Testis (tissue), 3 donors: Measurements from ENCODE around the gene DPP10. TPM values are rescaled to one million over a fixed set of nuclear protein-coding genes. Genes with fewer than 3 reads are reported as not detected.

ENCODE experiments used
- DNase-seq: peaks from one replicate; pipeline ENCODE4 v3.0.0-alpha.2; 2019
- H3K27ac ChIP-seq, 2 donors: fragments of 200-600 bp; sonication (generic); one replicate each; pipeline ENCODE4 v1.5.1; 2019
- H3K27me3 ChIP-seq: fragments of 200-600 bp; sonication (generic); one replicate; pipeline ENCODE4 v1.5.1; 2019
- H3K36me3 ChIP-seq: fragments of 200-600 bp; sonication (generic); one replicate; pipeline ENCODE4 v1.5.1; 2017; ENCODE audit warnings: low read depth; ENCODE audit errors: missing control alignments
- H3K4me1 ChIP-seq: fragments of 200-600 bp; sonication (generic); one replicate; pipeline ENCODE4 v1.5.1; 2019
- H3K4me3 ChIP-seq, 2 donors: fragments of 200-600 bp; sonication (generic); one replicate each; pipeline ENCODE4 v1.5.1; 2017 to 2019
- H3K9me3 ChIP-seq: fragments of 200-600 bp; sonication (generic); one replicate; pipeline ENCODE4 v1.5.1; 2017
- POLR2A ChIP-seq: fragments of 450-650 bp; IDR thresholded peaks from one replicate; pipeline ENCODE4 v1.6.1; 2017; ENCODE audit warnings: antibody characterized with exemption, mild to moderate bottlenecking, moderate library complexity
- WGBS, 2 donors: methylation state at CpG; one replicate each; pipeline ENCODE4 v1.1.5; 2018; 5-methylcytosine and 5-hydroxymethylcytosine counted together
- intact Hi-C: fragments of 100-400 bp; cut with DNase I; formaldehyde crosslinking; loops from one replicate; pipeline ENCODE4 v1.15.1; 2023; ENCODE audit warnings: low total_unique reads
- polyA plus RNA-seq: library from polyadenylated mRNA; stranded (reverse); fragments of 350-450 nt; fragmentation: Illumina TruSeq; extraction: RNeasy Lipid Tissue Mini Kit (QIAGEN cat#74804); gene quantifications from one replicate; pipeline ENCODE4 v1.2.3, GENCODE V29; 2014; ENCODE audit warnings: low read depth, low replicate concordance; ENCODE audit not compliant: insufficient read depth
- total RNA-seq, 2 donors: library from RNA; depleted of rRNA; stranded (reverse); fragments of >200 nt; gene quantifications; one replicate each; pipeline ENCODE4 v1.2.3, GENCODE V29; 2016
- TF ChIP-seq, protein P1 (sequence below), 3 experiments: fragments of 450-650 bp in 2 of 3; fragments of 200-600 bp in 1 of 3; sonication (generic) in 1 of 3; IDR thresholded peaks; one replicate each; pipeline ENCODE4 v1.5.1; 2016 to 2019; ENCODE audit warnings: antibody characterized with exemption in 3 of 3, mild to moderate bottlenecking in 2 of 3, moderate library complexity in 1 of 3

The DPP10 gene
- total and polyA plus RNA-seq, 3 donors from 2014 or later, result 1.7 to 6.7 (median 6.7) TPM

DNA sequence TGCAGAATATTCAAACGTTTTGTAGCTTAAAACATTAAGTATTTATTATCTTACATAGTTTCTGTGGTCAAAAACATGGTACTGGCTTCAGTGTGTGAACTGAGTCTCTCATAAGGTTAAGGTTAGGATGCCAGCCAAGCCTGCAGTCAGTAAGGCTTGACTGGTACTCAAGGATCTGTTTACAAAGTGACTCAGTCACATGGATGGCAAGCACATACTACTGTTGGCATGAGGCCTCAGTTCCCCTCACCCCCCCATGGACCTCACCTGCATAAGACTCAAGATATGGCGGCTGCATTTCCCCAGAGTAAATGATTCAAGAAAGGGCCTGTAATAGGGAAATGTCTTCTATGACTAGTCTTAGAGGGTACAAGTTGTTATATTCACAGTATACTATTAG is 1167.5 kb downstream of the DPP10 start:
- Histone ChIP-seq H3K36me3 (no peaks in the 10 kb centered on the region), H3K4me3 (no peak overlapping the region), H3K4me1 (no peaks in the 10 kb centered on the region), H3K9me3 (no peaks in the 10 kb centered on the region), H3K27me3 (no peaks in the 10 kb centered on the region), H3K27ac (no peak overlapping the region)
- intact Hi-C loops, result no loop called here
- no peak for TF ChIP-seq POLR2A
- TF ChIP-seq, protein P1, sequence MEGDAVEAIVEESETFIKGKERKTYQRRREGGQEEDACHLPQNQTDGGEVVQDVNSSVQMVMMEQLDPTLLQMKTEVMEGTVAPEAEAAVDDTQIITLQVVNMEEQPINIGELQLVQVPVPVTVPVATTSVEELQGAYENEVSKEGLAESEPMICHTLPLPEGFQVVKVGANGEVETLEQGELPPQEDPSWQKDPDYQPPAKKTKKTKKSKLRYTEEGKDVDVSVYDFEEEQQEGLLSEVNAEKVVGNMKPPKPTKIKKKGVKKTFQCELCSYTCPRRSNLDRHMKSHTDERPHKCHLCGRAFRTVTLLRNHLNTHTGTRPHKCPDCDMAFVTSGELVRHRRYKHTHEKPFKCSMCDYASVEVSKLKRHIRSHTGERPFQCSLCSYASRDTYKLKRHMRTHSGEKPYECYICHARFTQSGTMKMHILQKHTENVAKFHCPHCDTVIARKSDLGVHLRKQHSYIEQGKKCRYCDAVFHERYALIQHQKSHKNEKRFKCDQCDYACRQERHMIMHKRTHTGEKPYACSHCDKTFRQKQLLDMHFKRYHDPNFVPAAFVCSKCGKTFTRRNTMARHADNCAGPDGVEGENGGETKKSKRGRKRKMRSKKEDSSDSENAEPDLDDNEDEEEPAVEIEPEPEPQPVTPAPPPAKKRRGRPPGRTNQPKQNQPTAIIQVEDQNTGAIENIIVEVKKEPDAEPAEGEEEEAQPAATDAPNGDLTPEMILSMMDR (IDR thresholded peaks at IDR 0.05), result no peak
- DNase-seq, result no peak
- WGBS, 2 donors, result 66 to 76% methylated on average over 2 of the region's 2 CpGs

DNA sequence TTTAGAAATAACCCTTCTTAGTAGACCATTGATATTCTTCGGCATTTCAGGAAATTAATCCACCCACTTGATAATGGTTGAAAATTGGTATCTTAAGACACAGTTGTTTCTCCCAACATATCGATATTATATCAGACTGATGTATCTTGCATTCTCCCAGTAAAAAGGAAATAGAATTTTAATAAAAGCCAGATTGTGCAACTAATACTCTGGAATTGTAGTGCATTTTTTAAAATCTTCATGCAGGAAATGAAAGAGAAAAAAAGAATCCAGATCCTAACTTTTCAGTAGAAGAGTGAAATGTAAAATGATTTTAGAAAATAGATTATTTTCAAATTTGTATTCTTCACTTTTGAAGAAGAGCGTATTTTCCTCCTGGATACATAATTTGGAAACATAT is 1168.4 kb downstream of the DPP10 start:
- Histone ChIP-seq H3K9me3 (no peaks in the 10 kb centered on the region), H3K27ac (no peak overlapping the region), H3K4me3 (no peak overlapping the region), H3K27me3 (no peaks in the 10 kb centered on the region), H3K4me1 (no peaks in the 10 kb centered on the region), H3K36me3 (no peaks in the 10 kb centered on the region)
- no peak for TF ChIP-seq POLR2A
- TF ChIP-seq, protein P1 (IDR thresholded peaks at IDR 0.05), result no peak
- DNase-seq, result no peak
- 92 to 97% methylated on average over 3 of the region's 3 CpGs for WGBS, 2 donors
- intact Hi-C loops, result no loop called here

DNA sequence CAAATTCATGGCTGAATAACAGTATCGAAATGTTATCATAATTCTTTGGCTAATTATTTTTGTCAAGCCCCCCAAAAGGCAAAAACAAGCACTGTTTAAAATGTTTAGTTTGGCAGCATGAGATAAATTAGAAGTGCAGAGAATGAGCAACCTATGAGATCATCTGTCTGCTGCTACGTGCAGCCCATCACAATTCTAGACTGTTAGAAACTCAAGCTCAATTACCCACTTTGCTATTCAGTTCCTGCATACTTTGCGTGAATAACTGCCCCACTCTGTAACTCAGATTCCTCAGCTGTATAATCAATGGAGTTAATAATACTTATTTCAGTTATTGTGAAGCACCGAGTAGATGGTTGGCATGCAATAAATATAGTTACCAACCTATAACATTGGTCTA is 1181.9 kb downstream of the DPP10 start:
- no peaks in the 10 kb centered on the region for H3K4me1 ChIP-seq

DNA sequence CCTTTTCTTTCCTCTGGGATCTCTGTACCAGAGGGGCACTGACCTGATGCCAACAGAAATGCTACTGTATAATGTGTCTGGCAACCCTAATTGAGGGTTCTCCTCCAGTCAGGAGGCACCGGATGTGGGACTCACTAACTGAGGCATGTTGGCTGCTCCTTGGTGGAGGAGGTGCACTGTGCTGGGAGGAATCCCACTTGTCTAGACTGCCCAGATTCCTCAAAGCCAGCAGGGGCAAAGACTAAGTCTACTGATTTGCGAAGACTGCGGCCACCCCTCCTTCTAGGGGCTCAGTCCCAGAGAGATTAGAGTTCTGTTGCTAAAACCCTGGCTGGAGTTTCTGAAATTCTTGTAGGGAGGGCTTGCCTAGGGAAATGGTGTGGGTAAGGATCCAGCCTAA is 1192.1 kb downstream of the DPP10 start:
- Histone ChIP-seq H3K9me3 (no peaks in the 10 kb centered on the region), H3K4me1 (no peaks in the 10 kb centered on the region), H3K36me3 (no peaks in the 10 kb centered on the region), H3K27me3 (no peaks in the 10 kb centered on the region), H3K4me3 (no peak overlapping the region), H3K27ac (no peak overlapping the region)
- intact Hi-C loops, result no loop called here
- DNase-seq, result no peak
- WGBS, 2 donors, result 89 to 100% methylated on average over 1 to 3 of the region's 3 CpGs
- no peak for TF ChIP-seq POLR2A

More for the DNA sequence above, 1181.9 kb downstream of the DPP10 start:
- Histone ChIP-seq H3K36me3 (no peaks in the 10 kb centered on the region), H3K4me3 (no peak overlapping the region), H3K27me3 (no peaks in the 10 kb centered on the region), H3K9me3 (no peaks in the 10 kb centered on the region), H3K27ac (no peak overlapping the region)
- intact Hi-C loops, result no loop called here
- 56 to 57% methylated on average over 4 of the region's 4 CpGs for WGBS, 2 donors
- no peak for TF ChIP-seq POLR2A
- TF ChIP-seq, protein P1 (IDR thresholded peaks at IDR 0.05), result no peak
- no peak for DNase-seq

DNA sequence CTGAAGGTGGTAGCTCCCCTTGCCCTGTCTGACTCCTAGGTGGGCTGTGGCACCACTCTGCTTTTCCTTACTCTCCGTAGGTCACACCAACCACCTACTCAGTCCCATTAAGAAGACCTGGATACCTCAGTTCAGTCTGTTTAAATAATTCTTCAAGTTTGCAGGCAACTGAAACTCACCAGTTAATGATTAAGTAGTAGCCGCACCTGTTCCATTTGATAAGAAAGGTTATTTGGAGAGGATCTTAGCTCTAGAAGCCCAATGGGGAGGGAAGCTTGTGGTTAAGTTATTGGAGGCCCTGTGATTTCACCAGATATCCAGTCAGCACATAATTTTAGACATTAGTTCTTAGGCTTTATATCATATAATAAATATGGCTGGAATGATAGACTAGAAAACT is 1193.0 kb downstream of the DPP10 start:
- intact Hi-C loops, result no loop called here
- no peak for DNase-seq
- Histone ChIP-seq H3K27ac (no peak overlapping the region), H3K4me3 (no peak overlapping the region), H3K36me3 (no peaks in the 10 kb centered on the region), H3K4me1 (no peaks in the 10 kb centered on the region), H3K9me3 (no peaks in the 10 kb centered on the region), H3K27me3 (no peaks in the 10 kb centered on the region)
- TF ChIP-seq, protein P1 (IDR thresholded peaks at IDR 0.05), result no peak
- no peak for TF ChIP-seq POLR2A
- 90 to 93% methylated on average over 2 of the region's 2 CpGs for WGBS, 2 donors
